K562 (cell line): Measurements from ENCODE around the gene C19orf12. TPM values are rescaled to one million over a fixed set of nuclear protein-coding genes. Genes with fewer than 3 reads are reported as not detected.

Source experiments
- polyA plus RNA-seq, 8 experiments: library from polyadenylated mRNA; depleted of rRNA in 4 of 8; stranded (reverse) in 5 of 8; unstranded in 3 of 8; fragments of >200 nt; fragmentation: Nextera tagmentation in 2 of 8; fragmentation: Illumina TruSeq in 1 of 8; extraction: Ambion mirVana in 2 of 8; extraction: Trizol in 1 of 8; gene quantifications; 2 replicates each; pipeline versions ENCODE4 v1.2.1 to v1.2.3, GENCODE V29; 2011 to 2014; ENCODE audit warnings: inconsistent platforms in 1 of 8, missing spikeins in 1 of 8
- total RNA-seq, 7 experiments: library from RNA; depleted of rRNA in 6 of 7; stranded (reverse); fragments of >200 nt in 6 of 7; fragmentation: Illumina TruSeq in 2 of 7; extraction: Trizol in 2 of 7; gene quantifications; 2 replicates each; pipeline versions ENCODE4 v1.2.1 to v1.2.3, GENCODE V29; 2011 to 2021; ENCODE audit warnings: low replicate concordance in 1 of 7
- TF ChIP-seq, protein P1 (sequence below), 2 experiments: fragments of 450-650 bp; IDR thresholded peaks; 2 replicates each; pipeline ENCODE4 v1.6.1; 2016; ENCODE audit warnings: mild to moderate bottlenecking in 2 of 2, borderline replicate concordance in 1 of 2, low read depth in 1 of 2, moderate library complexity in 1 of 2
- TF ChIP-seq, protein P2 (sequence below): sonication (generic); formaldehyde crosslinking; IDR thresholded peaks from 2 replicates; pipeline ENCODE4 v1.8.0; 2022; ENCODE audit warnings: missing genetic modification reagents, mild to moderate bottlenecking, borderline replicate concordance

Gene C19orf12
- total and polyA plus RNA-seq, 9 of the 15 experiments (the other 6 are each of a cell fraction or from before 2014, with no cell fraction given): 1.9 to 14.5 (median 10.2) TPM

DNA sequence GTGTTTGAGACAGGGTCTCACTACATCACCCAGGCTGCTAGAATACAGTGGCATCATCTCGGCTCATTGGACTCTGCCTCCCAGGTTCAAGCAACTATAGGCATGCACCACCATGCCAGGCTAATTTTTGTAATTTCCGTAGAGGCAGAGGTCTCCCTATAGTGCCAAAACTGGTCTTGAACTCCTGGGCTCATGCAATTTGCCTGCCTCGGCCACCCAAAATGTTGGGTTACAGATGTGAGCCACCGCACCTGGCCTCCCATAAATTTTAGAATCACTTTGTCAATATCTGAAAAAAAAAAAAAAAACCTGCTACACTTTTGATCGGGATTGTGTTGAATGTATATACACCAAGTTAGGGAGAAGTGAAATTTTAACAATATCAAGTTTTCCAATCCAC, 61.7 kb downstream of the C19orf12 start (continued):
- TF ChIP-seq, protein P1, sequence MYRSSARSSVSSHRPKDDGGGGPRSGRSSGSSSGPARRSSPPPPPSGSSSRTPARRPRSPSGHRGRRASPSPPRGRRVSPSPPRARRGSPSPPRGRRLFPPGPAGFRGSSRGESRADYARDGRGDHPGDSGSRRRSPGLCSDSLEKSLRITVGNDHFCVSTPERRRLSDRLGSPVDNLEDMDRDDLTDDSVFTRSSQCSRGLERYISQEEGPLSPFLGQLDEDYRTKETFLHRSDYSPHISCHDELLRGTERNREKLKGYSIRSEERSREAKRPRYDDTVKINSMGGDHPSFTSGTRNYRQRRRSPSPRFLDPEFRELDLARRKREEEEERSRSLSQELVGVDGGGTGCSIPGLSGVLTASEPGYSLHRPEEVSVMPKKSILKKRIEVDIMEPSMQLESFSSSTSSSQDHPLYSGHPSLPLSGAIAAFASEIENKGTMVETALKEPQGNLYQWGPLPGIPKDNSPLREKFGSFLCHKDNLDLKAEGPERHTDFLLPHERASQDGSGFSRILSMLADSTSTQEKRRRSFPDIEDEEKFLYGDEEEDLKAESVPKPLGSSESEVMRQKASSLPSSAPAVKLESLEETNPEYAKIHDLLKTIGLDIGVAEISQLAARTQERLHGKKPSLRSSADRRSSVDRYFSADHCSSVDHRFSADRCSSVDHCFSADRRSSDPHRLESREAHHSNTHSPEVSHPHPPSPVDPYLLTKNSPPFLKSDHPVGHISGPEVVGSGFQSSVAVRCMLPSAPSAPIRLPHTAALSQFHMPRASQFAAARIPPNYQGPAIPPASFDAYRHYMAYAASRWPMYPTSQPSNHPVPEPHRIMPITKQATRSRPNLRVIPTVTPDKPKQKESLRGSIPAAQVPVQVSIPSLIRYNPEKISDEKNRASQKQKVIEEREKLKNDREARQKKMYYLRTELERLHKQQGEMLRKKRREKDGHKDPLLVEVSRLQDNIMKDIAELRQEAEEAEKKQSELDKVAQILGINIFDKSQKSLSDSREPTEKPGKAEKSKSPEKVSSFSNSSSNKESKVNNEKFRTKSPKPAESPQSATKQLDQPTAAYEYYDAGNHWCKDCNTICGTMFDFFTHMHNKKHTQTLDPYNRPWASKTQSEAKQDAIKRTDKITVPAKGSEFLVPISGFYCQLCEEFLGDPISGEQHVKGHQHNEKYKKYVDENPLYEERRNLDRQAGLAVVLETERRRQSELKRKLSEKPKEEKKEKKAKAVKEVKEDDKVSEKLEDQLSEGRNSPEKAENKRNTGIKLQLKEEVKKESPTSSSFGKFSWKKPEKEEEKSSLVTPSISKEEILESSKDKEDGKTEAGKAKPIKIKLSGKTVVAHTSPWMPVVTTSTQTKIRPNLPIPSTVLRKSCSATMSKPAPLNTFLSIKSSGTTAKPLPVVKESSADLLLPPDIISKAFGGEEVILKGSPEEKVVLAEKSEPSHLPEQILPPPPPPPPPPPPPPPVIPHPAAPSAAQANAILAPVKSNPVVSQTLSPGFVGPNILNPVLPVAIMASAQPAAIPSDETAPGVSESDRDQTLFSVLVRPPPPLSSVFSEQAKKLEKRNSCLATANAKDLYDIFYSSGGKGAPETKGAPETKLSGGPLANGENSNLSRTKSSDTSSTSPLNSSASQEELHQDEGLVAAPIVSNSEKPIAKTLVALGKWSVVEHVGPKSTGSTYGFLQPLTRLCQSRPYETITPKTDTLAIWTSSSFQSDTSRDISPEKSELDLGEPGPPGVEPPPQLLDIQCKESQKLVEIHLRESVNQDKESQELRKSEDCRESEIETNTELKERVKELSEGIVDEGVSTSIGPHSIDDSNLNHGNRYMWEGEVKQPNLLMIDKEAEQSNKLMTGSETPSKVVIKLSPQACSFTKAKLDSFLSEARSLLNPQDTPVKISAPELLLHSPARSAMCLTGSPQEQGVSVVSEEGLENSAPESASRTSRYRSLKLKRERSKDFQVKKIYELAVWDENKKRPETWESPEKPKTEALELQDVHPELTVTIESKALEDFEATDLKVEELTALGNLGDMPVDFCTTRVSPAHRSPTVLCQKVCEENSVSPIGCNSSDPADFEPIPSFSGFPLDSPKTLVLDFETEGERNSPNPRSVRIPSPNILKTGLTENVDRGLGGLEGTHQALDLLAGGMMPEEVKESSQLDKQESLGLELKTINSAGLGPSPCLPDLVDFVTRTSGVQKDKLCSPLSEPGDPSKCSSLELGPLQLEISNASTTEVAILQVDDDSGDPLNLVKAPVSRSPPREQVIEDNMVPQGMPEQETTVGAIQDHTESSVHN (IDR thresholded peaks at IDR 0.05; ENCODE audit: borderline replicate concordance in 1 of 2, low read depth in 1 of 2): no peak
- TF ChIP-seq, protein P2, sequence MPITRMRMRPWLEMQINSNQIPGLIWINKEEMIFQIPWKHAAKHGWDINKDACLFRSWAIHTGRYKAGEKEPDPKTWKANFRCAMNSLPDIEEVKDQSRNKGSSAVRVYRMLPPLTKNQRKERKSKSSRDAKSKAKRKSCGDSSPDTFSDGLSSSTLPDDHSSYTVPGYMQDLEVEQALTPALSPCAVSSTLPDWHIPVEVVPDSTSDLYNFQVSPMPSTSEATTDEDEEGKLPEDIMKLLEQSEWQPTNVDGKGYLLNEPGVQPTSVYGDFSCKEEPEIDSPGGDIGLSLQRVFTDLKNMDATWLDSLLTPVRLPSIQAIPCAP (CRISPR knock-in tag): no peak
